OCI-LY3 (cell line): Measurements from ENCODE around the gene SHROOM3.

ENCODE experiments used
- H2AFZ ChIP-seq: fragments of 200-600, 300-600 bp; shearing (Covaris generic); 2 replicates; pipeline ENCODE4 v1.6.0; 2014; ENCODE audit warnings: antibody characterized with exemption, low read depth, low read length
- H3K27ac ChIP-seq: fragments of 200-600, 300-600 bp; sonication (generic); 2 replicates; pipeline ENCODE4 v1.5.1; 2014; ENCODE audit warnings: mild to moderate bottlenecking, low read length, moderate library complexity, mixed read lengths
- H3K27me3 ChIP-seq: fragments of 200-600, 300-600 bp; sonication (generic); 2 replicates; pipeline ENCODE4 v1.6.1; 2014; ENCODE audit warnings: low read depth, low read length, mixed read lengths
- H3K36me3 ChIP-seq: fragments of 200-600, 300-600 bp; sonication (generic); replicated peaks from 2 replicates; pipeline ENCODE3; 2014; ENCODE audit warnings: low read depth, low read length, mixed read lengths
- H3K4me1 ChIP-seq: fragments of 300-600, 200-600 bp; sonication (generic); 2 replicates; pipeline ENCODE4 v1.6.1; 2014; ENCODE audit warnings: low read length, mixed read lengths
- H3K4me2 ChIP-seq: fragments of 200-600, 300-600 bp; sonication (generic); 2 replicates; pipeline ENCODE4 v1.6.1; 2014; ENCODE audit warnings: low read length, mixed read lengths
- H3K4me3 ChIP-seq: fragments of 300-600, 200-600 bp; sonication (generic); 2 replicates; pipeline ENCODE4 v1.5.1; 2014; ENCODE audit warnings: antibody characterized with exemption, mild to moderate bottlenecking, low read length, moderate library complexity
- H3K79me2 ChIP-seq: fragments of 300-600, 200-600 bp; shearing (Covaris generic); 2 replicates; pipeline ENCODE4 v1.6.1; 2014; ENCODE audit warnings: mild to moderate bottlenecking, low read length, mixed read lengths
- H3K9ac ChIP-seq: fragments of 300-600, 200-600 bp; shearing (Covaris generic); 2 replicates; pipeline ENCODE4 v1.6.0; 2014; ENCODE audit warnings: mild to moderate bottlenecking, low read length, moderate library complexity
- H3K9me3 ChIP-seq: fragments of 200-600, 300-600 bp; shearing (Covaris generic); 2 replicates; pipeline ENCODE4 v1.6.1; 2014; ENCODE audit warnings: low read length, mixed read lengths; ENCODE audit not compliant: insufficient read depth
- H4K20me1 ChIP-seq: fragments of 200-600, 300-600 bp; sonication (generic); 2 replicates; pipeline ENCODE4 v1.6.1; 2016; ENCODE audit warnings: low read length, mixed read lengths; ENCODE audit not compliant: insufficient read depth
- CTCF ChIP-seq: fragments of 200-600, 300-600 bp; sonication (generic); IDR thresholded peaks from 2 replicates; pipeline ENCODE4 v1.5.1; 2014; ENCODE audit warnings: antibody characterized with exemption, low read length, low read depth
- EZH2phosphoT487 ChIP-seq: fragments of 200-600 bp; shearing (Covaris generic); IDR thresholded peaks from 2 replicates; pipeline ENCODE4 v1.6.1; 2018; ENCODE audit warnings: antibody characterized with exemption, mixed run types, low read depth

SHROOM3 gene

GRCh38 chr4:76546327-76546726 is 111.3 kb downstream of the SHROOM3 start:
- Histone ChIP-seq H3K27ac (no peak overlapping the region), H2AFZ (no peak overlapping the region), H3K9me3 (no peaks in the 10 kb centered on the region), H4K20me1 (no peaks in the 10 kb centered on the region), H3K79me2 (no peaks in the 10 kb centered on the region), H3K4me1 (peaks cover 5% of the 10 kb centered on the region; the same call in 1 of the 2 replicates), H3K9ac (no peak overlapping the region), H3K4me2 (no peak overlapping the region), H3K36me3 (no peaks in the 10 kb centered on the region), H3K4me3 (no peak overlapping the region), H3K27me3 (peaks cover 11% of the 10 kb centered on the region; the same call in 1 of the 2 replicates)
- TF ChIP-seq CTCF: no peak
- no peak for TF ChIP-seq EZH2phosphoT487

GRCh38 chr4:76546759-76547742 is 112.0 kb downstream of the SHROOM3 start:
- no peak for TF ChIP-seq CTCF
- no peak for TF ChIP-seq EZH2phosphoT487
- H4K20me1 ChIP-seq: no peaks in the 10 kb centered on the region
- H3K79me2 ChIP-seq: no peaks in the 10 kb centered on the region
- no peak overlapping the region for H3K4me2 ChIP-seq
- H3K9me3 ChIP-seq: no peaks in the 10 kb centered on the region
- H3K4me1 ChIP-seq: peaks cover 5% of the 10 kb centered on the region; the same call in 1 of the 2 replicates
- no peak overlapping the region for H3K4me3 ChIP-seq
- H3K36me3 ChIP-seq: no peaks in the 10 kb centered on the region
- no peak overlapping the region for H2AFZ ChIP-seq
- no peak overlapping the region for H3K9ac ChIP-seq
- H3K27me3 ChIP-seq: peaks cover 11% of the 10 kb centered on the region; the same call in 1 of the 2 replicates
- H3K27ac ChIP-seq: no peak overlapping the region

GRCh38 chr4:76548704-76549103 is 113.7 kb downstream of the SHROOM3 start:
- H3K79me2 ChIP-seq: no peaks in the 10 kb centered on the region
- H3K4me2 ChIP-seq: no peak overlapping the region
- H3K4me3 ChIP-seq: no peak overlapping the region
- no peaks in the 10 kb centered on the region for H3K9me3 ChIP-seq
- no peak for TF ChIP-seq EZH2phosphoT487
- TF ChIP-seq CTCF: no peak
- no peaks in the 10 kb centered on the region for H3K36me3 ChIP-seq
- H3K27ac ChIP-seq: no peak overlapping the region
- H3K27me3 ChIP-seq: peaks cover 11% of the 10 kb centered on the region; the same call in 1 of the 2 replicates
- no peak overlapping the region for H2AFZ ChIP-seq
- H3K9ac ChIP-seq: no peak overlapping the region
- peaks cover 5% of the 10 kb centered on the region; the same call in 1 of the 2 replicates for H3K4me1 ChIP-seq
- no peaks in the 10 kb centered on the region for H4K20me1 ChIP-seq

- Histone ChIP-seq H3K4me1 (peaks cover 5% of the 10 kb centered on the region; the same call in 1 of the 2 replicates), H3K79me2 (no peaks in the 10 kb centered on the region), H3K9ac (no peak overlapping the region), H3K9me3 (no peaks in the 10 kb centered on the region), H3K4me2 (no peak overlapping the region), H3K27me3 (peaks cover 11% of the 10 kb centered on the region; the same call in 1 of the 2 replicates), H2AFZ (no peak overlapping the region), H4K20me1 (no peaks in the 10 kb centered on the region), H3K4me3 (no peak overlapping the region), H3K36me3 (no peaks in the 10 kb centered on the region), H3K27ac (no peak overlapping the region)
- TF ChIP-seq EZH2phosphoT487 (no peak), CTCF (no peak)
Observed at GRCh38 chr4:76549765-76550164, 114.7 kb downstream of the SHROOM3 start.
